Suprapubic skin (tissue), 4 donors: ENCODE results near the gene ENDOG. TPM values are rescaled to one million over a fixed set of nuclear protein-coding genes. Genes with fewer than 3 reads are reported as not detected.

Source experiments
- DNase-seq, 2 donors: peaks; one replicate each; pipeline ENCODE4 v3.0.0-alpha.2; 2019; ENCODE audit warnings: low spot score in 2 of 2
- H3K27ac ChIP-seq: fragments of 200-600 bp; sonication (generic); one replicate; pipeline ENCODE4 v1.5.1; 2019
- H3K27me3 ChIP-seq: fragments of 200-600 bp; sonication (generic); one replicate; pipeline ENCODE4 v1.5.1; 2019
- H3K36me3 ChIP-seq: fragments of 200-600 bp; sonication (generic); one replicate; pipeline ENCODE4 v1.5.1; 2019
- H3K4me1 ChIP-seq: fragments of 200-600 bp; sonication (generic); one replicate; pipeline ENCODE4 v1.5.1; 2019
- H3K4me3 ChIP-seq: fragments of 200-600 bp; sonication (generic); one replicate; pipeline ENCODE4 v1.5.1; 2019; ENCODE audit warnings: mild to moderate bottlenecking
- H3K9me3 ChIP-seq: fragments of 200-600 bp; sonication (generic); one replicate; pipeline ENCODE4 v1.5.1; 2019
- CTCF ChIP-seq, 2 donors: fragments of 200-600 bp in 1 of 2; fragments of 450-650 bp in 1 of 2; sonication (generic) in 1 of 2; IDR thresholded peaks; one replicate each; pipeline ENCODE4 v1.5.1; 2016 to 2019; ENCODE audit warnings: antibody characterized with exemption in 2 of 2, mild to moderate bottlenecking in 1 of 2, moderate library complexity in 1 of 2
- EP300 ChIP-seq: sonication (generic); formaldehyde crosslinking; IDR thresholded peaks from one replicate; pipeline ENCODE4 v1.6.1; 2017; ENCODE audit warnings: antibody characterized with exemption
- POLR2A ChIP-seq, 2 donors: fragments of 450-650 bp; IDR thresholded peaks; one replicate each; pipeline ENCODE4 v1.6.1; 2017; ENCODE audit warnings: antibody characterized with exemption in 2 of 2, mild to moderate bottlenecking in 2 of 2, moderate library complexity in 2 of 2
- POLR2AphosphoS5 ChIP-seq, 3 donors: sonication (generic); formaldehyde crosslinking; IDR thresholded peaks; one replicate each; pipeline ENCODE4 v1.6.1; 2017; ENCODE audit warnings: antibody characterized with exemption in 3 of 3
- WGBS: methylation state at CpG from one replicate; pipeline ENCODE4 v1.1.5; 2018; 5-methylcytosine and 5-hydroxymethylcytosine counted together
- total RNA-seq, 4 donors: library from RNA; depleted of rRNA; stranded (reverse); fragments of >200 nt; gene quantifications; one replicate each; pipeline ENCODE4 v1.1.0, GENCODE V29; 2016

Gene ENDOG
- total RNA-seq, 4 donors from 2014 or later = 11.5 to 34.0 (median 21.6) TPM

GRCh38 chr9:128820665-128821583 is 2.6 kb downstream of the ENDOG start:
- WGBS = 86% methylated on average over 20 of the region's 24 CpGs
- no peaks in the 10 kb centered on the region for H3K9me3 ChIP-seq
- H3K27ac ChIP-seq = no peak overlapping the region
- TF ChIP-seq POLR2AphosphoS5 (IDR thresholded peaks at IDR 0.05) (no peak), CTCF (IDR thresholded peaks at IDR 0.05) (no peak), POLR2A (IDR thresholded peaks at IDR 0.05) (no peak), EP300 (no peak)
- no peak overlapping the region for H3K4me3 ChIP-seq
- H3K36me3 ChIP-seq = peaks cover 50% of the 10 kb centered on the region
- DNase-seq = no peak
- H3K4me1 ChIP-seq = peaks cover 21% of the 10 kb centered on the region
- H3K27me3 ChIP-seq = no peaks in the 10 kb centered on the region

GRCh38 chr9:128821584-128822406 is 3.5 kb downstream of the ENDOG start:
- Histone ChIP-seq H3K27ac (no peak overlapping the region), H3K4me3 (no peak overlapping the region), H3K27me3 (no peaks in the 10 kb centered on the region), H3K4me1 (peaks cover 21% of the 10 kb centered on the region), H3K36me3 (peaks cover 59% of the 10 kb centered on the region), H3K9me3 (no peaks in the 10 kb centered on the region)
- TF ChIP-seq EP300 = no peak
- no peak for TF ChIP-seq POLR2A (IDR thresholded peaks at IDR 0.05)
- TF ChIP-seq CTCF (IDR thresholded peaks at IDR 0.05) = no peak
- no peak for TF ChIP-seq POLR2AphosphoS5 (IDR thresholded peaks at IDR 0.05)
- no peak for DNase-seq
- WGBS = 91% methylated on average over 9 of the region's 16 CpGs

- H3K36me3 ChIP-seq = peaks cover 64% of the 10 kb centered on the region
- WGBS = 93% methylated on average over 13 of the region's 22 CpGs
- no peak for DNase-seq
- TF ChIP-seq POLR2A (IDR thresholded peaks at IDR 0.05) (no peak), CTCF (IDR thresholded peaks at IDR 0.05) (no peak)
- no peak overlapping the region for H3K4me3 ChIP-seq
- H3K9me3 ChIP-seq = no peaks in the 10 kb centered on the region
- H3K27me3 ChIP-seq = no peaks in the 10 kb centered on the region
- peaks cover 21% of the 10 kb centered on the region for H3K4me1 ChIP-seq
- H3K27ac ChIP-seq = no peak overlapping the region
Measured at GRCh38 chr9:128822407-128823042, 4.2 kb downstream of the ENDOG start.

GRCh38 chr9:128823362-128823902 is 5.1 kb downstream of the ENDOG start:
- Histone ChIP-seq H3K9me3 (no peaks in the 10 kb centered on the region), H3K36me3 (peaks cover 64% of the 10 kb centered on the region), H3K27me3 (no peaks in the 10 kb centered on the region), H3K4me3 (no peak overlapping the region), H3K27ac (no peak overlapping the region), H3K4me1 (peaks cover 23% of the 10 kb centered on the region)
- no peak for TF ChIP-seq POLR2A (IDR thresholded peaks at IDR 0.05)
- no peak for TF ChIP-seq CTCF (IDR thresholded peaks at IDR 0.05)
- no peak for TF ChIP-seq POLR2AphosphoS5 (IDR thresholded peaks at IDR 0.05)
- TF ChIP-seq EP300 = no peak
- 85% methylated on average over 2 of the region's 19 CpGs for WGBS
- no peak for DNase-seq
